ENCODE results near the gene RNF157. TPM values are rescaled to one million over a fixed set of nuclear protein-coding genes. Genes with fewer than 3 reads are reported as not detected.
"Not testable (repeated sequence)": the region's sequence is repeated elsewhere in the genome, so short reads cannot be mapped to it uniquely, and the experiment has no call there.

The RNF157 gene
- total RNA-seq, 1 experiment from 2014 or later: 29.3 TPM

GRCh38 chr17:76248013-76248782 is 7.9 kb upstream of the RNF157 start:
- CTCF ChIA-PET: interaction anchor here (0.7 to 1.1 kb wide), 2 partner anchors 10 to 31 kb away, joined by 3 to 4 read pairs; no protein-coding TSS in a partner anchor
- H3K36me3 Mint-ChIP-seq (ENCODE audit: insufficient read depth, unreplicated experiment): peaks cover 6% of the 10 kb centered on the region
- Histone ChIP-seq H3K27me3 (replicated peaks; ENCODE audit: control insufficient read depth, insufficient read depth, low read length) (no peaks in the 10 kb centered on the region), H3K36me3 (ENCODE audit: control insufficient read depth, insufficient read depth, low read length) (no peaks in the 10 kb centered on the region), H3K9me3 (no peaks in the 10 kb centered on the region), H3K4me3 (ENCODE audit: low read depth, low read length) (no peak overlapping the region), H3K4me1 (peaks cover 44% of the 10 kb centered on the region)
- POLR2A ChIA-PET: no interaction called here
- no peak overlapping the region for H3K4me3 Mint-ChIP-seq (ENCODE audit: unreplicated experiment)
- no peaks in the 10 kb centered on the region for H3K9me3 Mint-ChIP-seq (ENCODE audit: unreplicated experiment)
- TF ChIP-seq, protein P1, sequence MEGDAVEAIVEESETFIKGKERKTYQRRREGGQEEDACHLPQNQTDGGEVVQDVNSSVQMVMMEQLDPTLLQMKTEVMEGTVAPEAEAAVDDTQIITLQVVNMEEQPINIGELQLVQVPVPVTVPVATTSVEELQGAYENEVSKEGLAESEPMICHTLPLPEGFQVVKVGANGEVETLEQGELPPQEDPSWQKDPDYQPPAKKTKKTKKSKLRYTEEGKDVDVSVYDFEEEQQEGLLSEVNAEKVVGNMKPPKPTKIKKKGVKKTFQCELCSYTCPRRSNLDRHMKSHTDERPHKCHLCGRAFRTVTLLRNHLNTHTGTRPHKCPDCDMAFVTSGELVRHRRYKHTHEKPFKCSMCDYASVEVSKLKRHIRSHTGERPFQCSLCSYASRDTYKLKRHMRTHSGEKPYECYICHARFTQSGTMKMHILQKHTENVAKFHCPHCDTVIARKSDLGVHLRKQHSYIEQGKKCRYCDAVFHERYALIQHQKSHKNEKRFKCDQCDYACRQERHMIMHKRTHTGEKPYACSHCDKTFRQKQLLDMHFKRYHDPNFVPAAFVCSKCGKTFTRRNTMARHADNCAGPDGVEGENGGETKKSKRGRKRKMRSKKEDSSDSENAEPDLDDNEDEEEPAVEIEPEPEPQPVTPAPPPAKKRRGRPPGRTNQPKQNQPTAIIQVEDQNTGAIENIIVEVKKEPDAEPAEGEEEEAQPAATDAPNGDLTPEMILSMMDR (IDR thresholded peaks at IDR 0.05; ENCODE audit: insufficient read depth in 1 of 2, low read depth in 1 of 2, low read length in 1 of 2, severe bottlenecking in 1 of 2, unreplicated experiment in 1 of 2): peak in 1 of 2 experiments; percentile 21
- no peak overlapping the region for H3K27ac Mint-ChIP-seq (ENCODE audit: unreplicated experiment)
- H3K4me1 Mint-ChIP-seq (ENCODE audit: low read depth, unreplicated experiment): peaks cover 37% of the 10 kb centered on the region
- H3K27me3 Mint-ChIP-seq (ENCODE audit: insufficient read depth, unreplicated experiment): no peaks in the 10 kb centered on the region
- no TSS peak for BruUV-seq (replicated peaks)
- intact Hi-C loops (cut with micrococcal nuclease; ENCODE audit: unreplicated experiment): loop anchor here (2.0 kb wide), 1 partner anchor 31 kb away; no protein-coding TSS in a partner anchor
- no peak for DNase-seq

DNA sequence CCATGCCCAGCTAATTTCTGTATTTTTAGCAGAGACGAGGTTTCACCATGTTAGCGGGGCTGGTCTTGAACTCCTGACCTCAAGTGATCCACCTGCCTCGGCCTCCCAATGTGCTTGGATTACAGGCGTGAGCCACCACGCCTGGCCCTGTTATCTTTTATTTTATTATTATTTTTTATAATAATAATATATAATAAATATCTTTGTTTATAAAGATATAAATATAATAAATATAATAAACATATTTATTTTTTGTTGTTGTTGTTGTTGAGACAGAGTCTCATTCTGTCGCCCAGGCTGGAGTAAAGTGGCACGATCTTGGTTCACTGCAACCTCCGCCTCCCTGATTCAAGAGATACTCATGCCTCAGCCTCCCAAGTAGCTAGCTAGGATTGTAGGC is 7.0 kb upstream of the RNF157 start:
- peaks cover 6% of the 10 kb centered on the region for H3K36me3 Mint-ChIP-seq (ENCODE audit: insufficient read depth, unreplicated experiment)
- Histone ChIP-seq H3K9me3 (no peaks in the 10 kb centered on the region), H3K4me1 (peaks cover 42% of the 10 kb centered on the region), H3K36me3 (ENCODE audit: control insufficient read depth, insufficient read depth, low read length) (no peaks in the 10 kb centered on the region), H3K27me3 (replicated peaks; ENCODE audit: control insufficient read depth, insufficient read depth, low read length) (no peaks in the 10 kb centered on the region), H3K4me3 (ENCODE audit: low read depth, low read length) (no peak overlapping the region)
- POLR2A ChIA-PET: interaction anchor here (0.6 to 1.4 kb wide), 2 partner anchors 17 to 143 kb away, joined by 3 to 4 read pairs; no protein-coding TSS in a partner anchor
- no peaks in the 10 kb centered on the region for H3K9me3 Mint-ChIP-seq (ENCODE audit: unreplicated experiment)
- H3K4me1 Mint-ChIP-seq (ENCODE audit: low read depth, unreplicated experiment): peaks cover 37% of the 10 kb centered on the region
- BruUV-seq (replicated peaks): no TSS peak
- H3K27ac Mint-ChIP-seq (ENCODE audit: unreplicated experiment): no peak overlapping the region
- intact Hi-C loops (cut with micrococcal nuclease; ENCODE audit: unreplicated experiment): no loop called here
- H3K4me3 Mint-ChIP-seq (ENCODE audit: unreplicated experiment): no peak overlapping the region
- TF ChIP-seq, protein P1 (IDR thresholded peaks at IDR 0.05; ENCODE audit: insufficient read depth in 1 of 2, low read depth in 1 of 2, low read length in 1 of 2, severe bottlenecking in 1 of 2, unreplicated experiment in 1 of 2): no peak
- DNase-seq: no peak
- CTCF ChIA-PET: interaction anchor here (1.1 to 1.6 kb wide), 2 partner anchors 32 to 66 kb away, joined by 4 read pairs; no protein-coding TSS in a partner anchor
- no peaks in the 10 kb centered on the region for H3K27me3 Mint-ChIP-seq (ENCODE audit: insufficient read depth, unreplicated experiment)

GRCh38 chr17:76246080-76247066 is 6.1 kb upstream of the RNF157 start:
- intact Hi-C loops (cut with micrococcal nuclease; ENCODE audit: unreplicated experiment): no loop called here
- Mint-ChIP-seq H3K9me3 (ENCODE audit: unreplicated experiment) (no peaks in the 10 kb centered on the region), H3K27me3 (ENCODE audit: insufficient read depth, unreplicated experiment) (no peaks in the 10 kb centered on the region), H3K4me1 (ENCODE audit: low read depth, unreplicated experiment) (peaks cover 29% of the 10 kb centered on the region), H3K36me3 (ENCODE audit: insufficient read depth, unreplicated experiment) (no peaks in the 10 kb centered on the region), H3K4me3 (ENCODE audit: unreplicated experiment) (no peak overlapping the region), H3K27ac (ENCODE audit: unreplicated experiment) (no peak overlapping the region)
- CTCF ChIA-PET: interaction anchor here (0.9 to 1.6 kb wide), 5 partner anchors 33 to 202 kb away, joined by 3 to 6 read pairs (median 4); partner anchors contain the start of gene SPHK1
- no peak for DNase-seq
- Histone ChIP-seq H3K9me3 (no peaks in the 10 kb centered on the region), H3K4me3 (ENCODE audit: low read depth, low read length) (no peak overlapping the region), H3K27me3 (replicated peaks; ENCODE audit: control insufficient read depth, insufficient read depth, low read length) (no peaks in the 10 kb centered on the region), H3K4me1 (peaks cover 42% of the 10 kb centered on the region), H3K36me3 (ENCODE audit: control insufficient read depth, insufficient read depth, low read length) (no peaks in the 10 kb centered on the region)
- TF ChIP-seq, protein P1 (IDR thresholded peaks at IDR 0.05; ENCODE audit: insufficient read depth in 1 of 2, low read depth in 1 of 2, low read length in 1 of 2, severe bottlenecking in 1 of 2, unreplicated experiment in 1 of 2): no peak
- POLR2A ChIA-PET: interaction anchor here (0.6 to 1.4 kb wide), 2 partner anchors 18 to 318 kb away, joined by 4 read pairs; no protein-coding TSS in a partner anchor
- BruUV-seq (replicated peaks): no TSS peak

DNA sequence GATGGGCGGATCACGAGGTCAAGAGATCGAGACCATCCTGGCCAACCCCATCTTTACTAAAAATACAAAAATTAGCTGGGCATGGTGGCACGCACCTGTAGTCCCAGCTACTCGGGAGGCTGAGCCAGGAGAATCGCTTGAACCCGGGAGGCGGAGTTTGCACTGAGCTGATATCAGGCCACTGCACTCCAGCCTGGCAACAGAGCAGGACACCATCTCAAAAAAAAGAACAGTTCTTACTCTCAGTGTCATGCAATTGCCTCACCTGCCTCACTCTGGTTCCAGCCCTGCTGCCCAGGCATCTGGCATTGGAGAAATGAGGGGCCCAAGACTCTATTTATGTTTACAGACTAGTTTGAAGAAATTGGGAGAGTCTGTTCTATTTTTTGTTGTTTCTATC is 4.4 kb upstream of the RNF157 start:
- H3K27me3 Mint-ChIP-seq (ENCODE audit: insufficient read depth, unreplicated experiment); H3K27ac Mint-ChIP-seq (ENCODE audit: unreplicated experiment); H3K36me3 Mint-ChIP-seq (ENCODE audit: insufficient read depth, unreplicated experiment); H3K36me3 ChIP-seq (ENCODE audit: control insufficient read depth, insufficient read depth, low read length); POLR2A ChIA-PET; H3K27me3 ChIP-seq (replicated peaks; ENCODE audit: control insufficient read depth, insufficient read depth, low read length); H3K9me3 ChIP-seq; BruUV-seq (replicated peaks); H3K4me3 Mint-ChIP-seq (ENCODE audit: unreplicated experiment); H3K9me3 Mint-ChIP-seq (ENCODE audit: unreplicated experiment); intact Hi-C loops (cut with micrococcal nuclease; ENCODE audit: unreplicated experiment); H3K4me3 ChIP-seq (ENCODE audit: low read depth, low read length); DNase-seq: not testable (repeated sequence)
- peaks cover 33% of the 10 kb centered on the region for H3K4me1 Mint-ChIP-seq (ENCODE audit: low read depth, unreplicated experiment)
- peaks cover 36% of the 10 kb centered on the region for H3K4me1 ChIP-seq
- CTCF ChIA-PET: interaction anchor here (0.6 kb wide), 1 partner anchor 106 kb away, joined by 4 read pairs; no protein-coding TSS in a partner anchor

All from Caco-2 (cell line).